ENCODE measurements around the gene SAYSD1.
A peak's percentile ranks its signal among the peaks of the same experiment; 100 is the strongest.

SAYSD1 gene

DNA sequence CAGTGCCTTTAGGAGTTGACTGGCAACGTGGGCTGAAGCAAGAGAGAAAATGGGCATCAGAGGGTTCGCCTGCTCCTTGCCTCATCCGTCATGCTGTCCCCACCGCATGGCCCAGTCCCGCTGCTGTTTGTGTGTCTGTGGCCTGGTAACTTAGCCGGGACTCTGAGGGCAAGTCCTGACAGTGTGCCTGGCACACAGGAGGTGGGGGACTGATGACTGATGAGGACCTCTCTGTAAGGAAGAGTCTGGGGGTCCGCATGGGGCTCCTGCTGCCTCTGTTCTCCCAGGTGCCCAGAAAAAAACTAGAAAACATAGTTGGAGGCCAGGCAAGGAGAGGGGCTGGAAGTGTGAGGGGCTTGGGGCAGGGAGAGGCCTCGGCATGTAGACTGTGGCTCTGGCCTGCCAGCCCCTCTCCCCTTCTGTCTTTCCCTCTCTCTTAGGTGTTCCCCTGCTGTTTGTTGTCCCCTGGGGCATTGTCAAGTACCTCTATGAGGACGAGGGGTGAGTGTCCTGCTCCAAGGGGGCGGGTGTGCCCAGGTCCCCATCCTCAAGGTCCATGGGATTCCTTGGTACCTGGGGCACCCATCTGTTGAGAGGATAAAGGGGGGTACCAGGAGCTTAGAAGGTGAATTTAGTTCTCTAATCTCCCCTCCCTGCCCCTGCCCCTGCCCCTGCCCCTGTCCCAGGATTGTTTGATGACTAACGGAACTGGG is 36.9 kb downstream of the SAYSD1 start:
- no peak for DNase-seq

DNA sequence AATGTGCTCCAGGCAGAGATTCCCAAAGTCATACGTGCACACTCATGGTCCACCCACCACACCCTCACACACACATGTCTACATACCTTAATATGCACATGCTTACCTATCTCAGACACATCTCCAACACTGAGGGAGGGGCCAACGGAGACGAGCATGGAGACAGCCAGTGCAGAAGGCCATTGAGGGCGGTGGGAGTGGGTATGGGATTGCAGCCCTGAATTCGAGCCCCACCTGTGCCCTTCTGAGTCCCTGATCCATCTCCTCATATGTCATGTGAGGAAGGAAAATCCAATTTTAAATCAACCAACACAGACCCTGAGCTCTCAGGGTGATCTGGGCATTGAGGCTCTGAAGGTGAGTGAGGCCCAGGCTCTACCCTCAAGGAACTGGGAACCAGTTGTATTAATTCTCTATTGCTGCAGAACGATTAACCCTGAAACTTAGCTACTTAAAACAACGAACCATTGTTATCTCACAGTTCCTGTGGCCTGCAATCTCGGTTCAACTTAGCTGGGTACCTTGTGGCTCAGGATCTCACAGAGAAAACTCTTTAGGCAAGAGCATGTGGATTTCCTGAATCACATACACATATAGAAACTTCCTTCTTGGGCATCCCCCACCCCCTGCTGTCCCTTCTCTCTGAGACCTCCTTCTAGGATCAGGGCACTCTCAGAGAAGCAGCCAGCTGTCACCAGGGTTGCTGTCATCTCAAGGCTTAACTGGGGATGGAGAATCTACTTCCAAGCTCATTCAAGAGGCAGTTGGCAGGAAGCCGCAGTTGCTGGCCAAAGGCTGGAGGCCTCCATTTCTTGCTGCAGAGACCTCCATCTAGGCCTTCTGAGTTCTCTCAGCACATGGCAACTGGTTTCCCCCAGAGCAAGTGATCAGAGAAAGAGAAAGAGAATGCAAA is 38.1 kb downstream of the SAYSD1 start:
- DNase-seq, result no peak

DNA sequence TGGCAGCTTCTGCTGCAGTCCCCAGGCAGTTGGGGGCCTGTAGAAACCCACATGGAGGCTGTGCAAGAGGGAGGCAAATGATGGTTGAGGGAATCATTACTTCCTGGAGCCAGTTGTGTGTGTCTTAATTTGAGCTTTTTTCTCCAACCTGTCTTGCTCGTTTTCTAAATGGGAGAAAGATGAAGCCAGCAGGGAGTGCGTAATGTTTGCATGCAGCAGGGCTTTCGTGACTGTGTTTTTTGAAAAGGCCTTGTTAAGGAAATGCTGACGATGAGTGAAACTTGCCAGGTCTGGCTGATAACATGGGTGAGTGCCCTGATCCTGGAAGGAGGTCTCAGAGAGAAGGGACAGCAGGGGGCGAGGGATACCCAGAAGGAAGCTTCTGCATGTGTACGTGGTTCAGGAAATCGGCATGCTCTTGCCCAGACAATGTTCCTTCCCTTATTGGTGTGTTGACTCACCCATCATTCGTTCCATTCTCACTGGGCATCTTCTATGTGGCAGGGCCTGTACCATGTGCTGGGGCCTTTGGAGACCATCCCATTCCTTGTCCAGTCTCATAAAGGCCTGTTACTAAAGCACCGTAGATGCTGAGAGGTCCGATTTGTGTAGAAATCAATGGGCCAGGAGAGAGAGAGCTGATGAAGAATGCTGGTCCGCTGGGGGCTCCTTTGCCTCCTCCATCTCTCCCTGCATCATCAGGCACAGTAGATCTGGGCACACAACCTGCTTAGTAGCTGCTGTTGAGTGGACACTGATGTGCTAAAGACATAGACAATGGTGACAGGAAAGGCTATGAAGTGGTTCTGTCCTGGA is 39.0 kb downstream of the SAYSD1 start:
- DNase-seq, result no peak

DNA sequence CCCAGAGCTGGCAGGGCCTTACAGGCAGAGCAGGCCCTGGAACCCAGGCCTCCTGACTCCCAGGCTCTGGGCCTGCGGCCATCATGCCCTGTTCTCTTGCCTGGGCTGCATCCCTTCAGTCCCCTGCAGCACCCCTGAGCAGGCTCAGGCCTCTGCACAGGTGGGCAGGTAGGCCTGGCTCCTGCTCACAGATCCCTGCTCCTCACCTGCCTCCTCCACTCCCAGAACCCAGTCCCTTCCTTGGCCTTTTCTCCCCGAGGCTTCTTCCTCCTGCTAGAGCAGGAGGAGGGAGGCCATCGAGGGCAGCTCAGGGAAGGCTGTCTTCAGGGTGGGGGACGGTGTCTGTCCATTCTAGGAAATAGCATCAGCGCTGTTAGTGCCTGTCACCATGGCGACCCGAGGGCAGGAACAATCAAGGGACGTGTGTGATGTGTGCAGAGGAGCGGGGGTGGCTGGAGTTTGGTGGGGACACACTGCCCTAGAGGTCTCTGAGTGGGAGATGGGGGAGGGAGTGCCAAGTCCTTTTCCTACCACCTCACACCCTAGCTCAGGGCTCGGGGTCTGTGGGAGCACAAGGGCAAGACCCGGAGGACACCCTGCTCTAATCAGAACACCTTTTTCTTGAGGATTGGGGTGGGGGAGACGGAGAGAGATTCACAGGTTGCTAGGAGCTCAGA is 39.8 kb downstream of the SAYSD1 start:
- no peak for DNase-seq

DNA sequence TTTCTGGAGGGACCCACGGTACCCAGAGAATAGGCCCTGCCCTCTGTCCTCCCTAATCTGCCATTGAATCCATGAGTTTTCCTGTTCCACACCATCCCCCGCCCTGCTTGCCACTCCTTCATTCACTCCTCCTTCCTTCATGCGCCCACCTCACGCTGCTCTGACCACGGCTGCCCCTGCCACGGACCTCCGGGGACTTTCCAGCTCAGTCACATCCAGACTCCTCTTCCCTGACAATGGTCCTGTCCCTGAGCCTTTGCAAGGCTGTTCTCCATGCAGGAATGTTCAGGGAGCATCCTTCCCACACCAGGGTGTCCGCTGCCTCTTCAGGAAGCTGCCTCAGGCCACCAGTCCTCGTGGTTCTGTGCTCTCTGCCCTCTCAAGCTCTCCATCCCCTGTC is 40.5 kb downstream of the SAYSD1 start:
- no peak for DNase-seq

DNA sequence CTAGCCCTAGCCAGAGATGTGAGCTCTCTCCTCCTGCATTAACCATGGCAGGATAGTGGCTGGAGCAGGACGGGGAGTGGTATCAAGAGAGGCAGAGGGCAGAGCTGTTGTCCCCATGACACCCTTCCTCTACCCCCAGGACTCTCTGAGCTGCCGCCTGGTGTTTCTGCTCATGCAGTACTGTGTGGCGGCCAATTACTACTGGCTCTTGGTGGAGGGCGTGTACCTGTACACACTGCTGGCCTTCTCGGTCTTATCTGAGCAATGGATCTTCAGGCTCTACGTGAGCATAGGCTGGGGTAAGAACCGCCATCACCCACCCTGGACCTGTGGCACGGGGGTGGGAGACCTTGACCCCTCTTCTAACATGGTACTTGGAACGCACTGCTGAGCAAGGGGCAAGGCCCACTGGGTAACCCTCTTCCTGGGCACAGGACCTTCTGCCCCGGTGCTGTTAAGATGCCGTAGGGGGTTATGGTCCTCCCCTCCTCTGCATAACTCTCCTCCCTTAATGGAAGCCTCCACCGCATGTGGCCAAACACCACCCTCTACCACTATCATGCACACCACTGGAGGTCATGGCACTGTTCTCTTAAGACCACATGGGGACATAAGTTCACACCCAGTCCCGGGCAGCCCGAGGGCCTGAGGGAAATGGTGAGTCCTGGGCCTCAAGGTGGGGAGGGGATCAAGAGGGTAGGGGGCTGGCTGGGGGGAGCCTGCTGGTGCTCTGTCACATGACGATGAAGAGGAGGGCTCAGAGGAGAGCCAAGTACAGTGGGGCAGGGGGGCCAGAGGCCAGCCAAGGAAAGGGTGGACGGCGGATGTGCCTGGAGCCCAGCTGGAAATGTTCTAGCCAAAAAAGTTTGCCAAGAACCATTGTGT is 41.3 kb downstream of the SAYSD1 start:
- no peak for DNase-seq

DNA sequence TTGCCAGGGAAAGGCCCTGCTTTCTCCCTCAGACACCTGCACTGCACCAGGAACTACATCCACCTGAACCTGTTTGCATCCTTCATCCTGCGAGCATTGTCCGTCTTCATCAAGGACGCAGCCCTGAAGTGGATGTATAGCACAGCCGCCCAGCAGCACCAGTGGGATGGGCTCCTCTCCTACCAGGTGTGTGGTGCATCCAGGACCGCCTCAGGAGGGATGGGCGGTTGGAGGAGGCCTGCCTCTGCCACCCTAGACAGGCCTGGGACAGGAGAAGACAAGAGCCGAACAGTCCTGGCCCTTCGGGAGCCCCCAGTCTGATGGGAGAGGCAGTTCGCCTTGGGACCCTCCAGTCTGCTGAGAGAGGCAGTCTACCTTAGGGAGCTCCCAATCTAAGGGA is 42.2 kb downstream of the SAYSD1 start:
- no peak for DNase-seq

DNA sequence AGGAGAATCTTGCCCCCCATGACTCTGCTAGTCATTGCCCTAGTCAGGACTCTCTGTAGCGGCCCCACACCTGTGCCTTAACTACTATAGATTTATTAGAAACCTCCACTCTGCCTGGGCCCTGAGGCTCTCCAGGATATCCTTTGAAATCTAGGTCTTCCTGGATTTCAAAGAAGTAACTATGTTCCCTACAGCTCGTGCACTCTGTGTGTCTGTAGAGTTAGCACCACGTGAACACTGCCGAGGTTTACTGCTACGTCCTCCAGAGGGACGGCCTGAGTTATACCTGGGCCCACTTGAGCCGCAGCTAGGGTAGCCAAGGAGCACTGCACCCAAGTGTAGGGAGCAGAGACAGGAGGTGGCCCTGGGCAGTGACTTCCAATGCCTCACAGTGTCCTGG is 46.6 kb downstream of the SAYSD1 start:
- DNase-seq, result no peak

DNA sequence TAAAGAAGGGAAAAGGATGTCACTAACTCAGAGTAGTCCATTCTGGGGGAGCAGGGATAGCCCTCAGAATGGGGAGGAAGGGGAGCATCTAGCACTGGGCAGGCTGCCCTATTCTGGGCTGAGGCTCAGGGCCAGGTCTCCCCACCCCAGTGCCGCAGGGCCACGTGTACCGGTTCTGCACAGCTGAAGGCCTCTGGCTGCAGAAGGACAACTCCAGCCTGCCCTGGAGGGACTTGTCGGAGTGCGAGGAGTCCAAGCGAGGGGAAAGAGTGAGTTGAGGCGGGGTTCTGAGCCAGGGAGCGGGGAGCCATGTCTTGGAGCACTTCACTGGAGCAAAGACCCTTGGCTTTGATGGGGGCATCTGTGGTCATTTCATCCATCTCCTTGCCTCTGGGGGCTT is 49.4 kb downstream of the SAYSD1 start:
- no peak for DNase-seq

DNA sequence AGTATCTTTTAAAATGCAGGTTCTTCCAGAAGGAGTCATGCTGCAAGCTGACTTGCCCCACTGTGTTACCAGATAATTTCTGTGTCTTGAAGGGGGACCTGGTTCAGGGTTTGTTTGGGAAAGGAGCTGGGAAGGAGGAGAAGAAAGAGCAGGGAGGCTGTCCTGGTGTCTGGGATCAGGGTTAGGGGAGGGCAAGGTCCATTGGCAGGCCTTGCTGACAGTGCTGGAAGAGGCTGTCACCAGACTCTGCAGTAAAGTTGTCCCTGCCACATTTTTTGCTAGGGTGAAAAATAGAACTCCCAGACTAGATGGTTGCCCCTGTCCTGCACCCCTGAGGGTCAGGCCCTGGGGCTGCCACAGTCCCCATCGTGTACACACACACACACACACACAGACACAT is 51.5 kb downstream of the SAYSD1 start:
- DNase-seq, result no peak

DNA sequence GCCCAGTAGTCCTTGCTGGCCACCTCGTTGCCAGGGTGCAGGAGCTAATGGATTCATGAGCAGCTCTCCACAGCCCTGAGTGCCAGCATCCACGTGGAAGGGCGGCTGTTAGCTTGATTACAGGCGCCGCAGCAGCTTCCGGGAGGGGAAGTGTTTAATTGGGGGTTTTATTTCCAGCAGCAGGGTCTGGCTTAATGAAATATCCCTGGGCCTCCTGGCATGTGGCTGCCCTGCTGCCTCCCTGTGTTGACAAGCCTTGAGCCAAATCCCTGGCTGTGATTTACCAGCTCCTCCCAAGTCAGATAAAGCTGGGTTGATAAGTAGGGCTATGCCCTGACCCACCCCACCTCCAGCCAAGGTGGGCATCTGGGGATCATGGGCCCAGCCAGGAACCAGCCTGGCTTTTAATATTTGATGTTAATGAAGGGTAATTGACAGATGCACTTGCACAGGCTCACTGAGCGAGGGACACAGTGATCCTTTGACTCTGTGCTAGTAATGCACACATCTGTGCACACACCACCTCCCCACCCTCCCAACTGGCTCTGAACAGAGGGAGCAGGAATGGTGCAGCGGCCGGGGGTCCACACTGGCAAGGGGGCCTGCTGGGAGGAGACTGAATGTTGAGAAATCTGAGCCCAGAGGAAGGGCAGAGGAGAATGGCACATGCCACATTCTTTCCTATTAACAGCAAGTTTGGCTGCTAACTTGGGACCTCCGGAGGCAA is 52.8 kb downstream of the SAYSD1 start:
- no peak for DNase-seq

DNA sequence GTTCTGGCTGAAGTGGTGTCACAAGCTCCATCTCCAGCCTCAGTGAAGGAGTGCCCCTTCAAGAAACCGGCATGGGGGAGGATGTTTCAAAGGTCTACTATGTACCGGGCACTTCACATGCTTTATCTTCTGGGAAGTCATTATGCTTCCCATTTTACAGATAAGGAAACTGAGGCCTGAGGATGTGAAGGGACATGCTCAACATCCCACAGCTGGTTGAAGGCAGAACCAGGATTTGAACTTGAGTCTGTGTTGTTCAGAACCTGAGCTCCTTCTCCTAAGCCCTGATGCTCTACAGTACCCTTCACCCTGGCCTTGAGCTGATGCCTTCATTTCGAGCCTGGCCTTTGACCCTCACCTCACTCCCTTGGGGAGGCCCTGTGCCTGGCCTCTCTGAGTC is 53.4 kb downstream of the SAYSD1 start:
- DNase-seq, result no peak

DNA sequence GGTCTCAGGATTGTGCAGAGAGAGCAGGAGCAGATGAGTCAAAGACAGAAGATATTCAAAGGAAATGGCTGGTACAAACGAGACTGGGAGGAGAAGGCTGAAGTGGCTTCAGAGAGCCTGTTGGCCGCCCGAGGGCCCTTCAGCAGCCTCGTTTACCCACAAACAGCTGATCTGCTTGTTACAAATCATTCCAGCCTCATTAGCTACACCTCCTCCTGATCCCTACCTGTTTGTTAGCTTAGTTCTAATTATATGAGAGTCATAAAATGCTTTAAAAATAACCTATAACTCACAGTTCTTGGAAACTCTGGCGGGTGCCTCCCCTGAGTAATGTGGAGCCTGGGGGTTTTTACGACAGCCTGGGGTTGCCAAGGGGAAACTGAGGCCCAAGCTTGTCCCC is 53.8 kb downstream of the SAYSD1 start:
- DNase-seq, result no peak

DNA sequence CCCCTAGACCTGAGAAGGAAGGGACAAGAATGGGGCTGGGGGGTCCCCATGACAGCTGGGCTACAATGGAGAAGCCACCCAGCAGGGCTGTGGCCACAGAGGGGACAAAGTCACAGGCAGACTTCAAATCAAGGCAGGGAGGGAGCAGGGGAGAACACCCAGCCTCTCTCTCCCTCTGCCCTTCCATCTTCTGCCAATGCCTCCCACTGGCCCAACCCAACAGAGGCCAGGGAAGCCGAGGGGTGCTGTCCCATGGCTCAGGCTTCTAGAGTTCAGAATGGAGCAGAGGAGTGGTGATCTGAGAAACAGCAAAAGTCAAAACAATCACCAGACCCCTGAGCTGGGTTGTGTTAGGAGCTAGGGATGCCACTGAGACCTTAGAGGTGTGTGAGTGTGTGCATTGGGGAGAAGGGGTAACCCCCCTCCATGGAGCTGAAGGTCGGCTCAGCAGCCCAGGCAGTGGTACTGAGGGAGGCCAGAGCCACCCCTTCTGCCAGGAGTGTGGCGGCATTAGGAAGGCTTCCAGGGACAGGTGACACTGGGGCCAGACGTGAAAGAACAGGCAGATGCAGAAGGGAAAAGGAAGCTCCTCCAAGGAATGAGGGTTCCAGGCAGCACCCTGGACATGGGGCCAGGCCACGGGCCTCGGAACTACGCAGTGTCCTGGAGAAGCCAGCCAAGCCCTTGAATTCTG is 54.4 kb downstream of the SAYSD1 start:
- no peak for DNase-seq

DNA sequence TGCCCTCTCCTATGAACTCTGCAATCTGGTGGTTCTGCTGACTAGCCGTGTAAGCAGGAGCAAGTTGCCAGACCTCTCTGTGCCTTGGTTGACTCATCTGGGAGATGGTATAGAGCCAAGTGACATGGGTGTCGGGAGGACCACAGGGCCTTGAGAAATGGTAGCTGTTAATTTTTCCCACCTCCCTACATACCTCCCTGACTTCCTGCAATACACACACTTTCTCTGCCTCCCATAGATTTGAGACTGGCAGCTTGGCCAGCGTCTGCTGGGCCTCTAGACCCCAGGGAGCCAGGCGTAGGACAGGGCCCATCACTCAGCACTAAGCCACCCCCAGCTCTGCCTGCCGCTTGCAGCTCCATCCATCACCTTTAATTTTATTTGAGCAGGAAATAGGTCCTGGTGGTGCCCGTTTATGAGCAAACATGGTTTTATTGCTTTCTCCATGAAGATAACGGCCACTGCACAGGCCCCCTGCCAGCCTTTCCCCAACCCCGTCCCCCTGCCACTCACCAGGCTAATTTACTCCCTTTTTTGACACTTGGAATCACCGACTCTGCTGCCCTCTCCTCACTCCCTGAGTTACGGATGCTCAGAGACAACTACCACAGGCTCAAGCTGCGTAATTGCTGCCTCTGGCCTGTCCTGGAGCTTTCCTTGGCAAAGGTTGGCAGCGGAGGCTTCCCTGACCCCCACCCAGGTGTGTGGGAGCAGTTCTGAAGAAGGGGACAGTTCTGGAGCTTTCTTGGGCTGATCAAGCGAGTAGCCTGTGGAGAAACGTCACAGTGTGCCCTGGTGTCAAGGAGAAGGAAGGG is 55.3 kb downstream of the SAYSD1 start:
- DNase-seq, result peak; percentile 1

DNA sequence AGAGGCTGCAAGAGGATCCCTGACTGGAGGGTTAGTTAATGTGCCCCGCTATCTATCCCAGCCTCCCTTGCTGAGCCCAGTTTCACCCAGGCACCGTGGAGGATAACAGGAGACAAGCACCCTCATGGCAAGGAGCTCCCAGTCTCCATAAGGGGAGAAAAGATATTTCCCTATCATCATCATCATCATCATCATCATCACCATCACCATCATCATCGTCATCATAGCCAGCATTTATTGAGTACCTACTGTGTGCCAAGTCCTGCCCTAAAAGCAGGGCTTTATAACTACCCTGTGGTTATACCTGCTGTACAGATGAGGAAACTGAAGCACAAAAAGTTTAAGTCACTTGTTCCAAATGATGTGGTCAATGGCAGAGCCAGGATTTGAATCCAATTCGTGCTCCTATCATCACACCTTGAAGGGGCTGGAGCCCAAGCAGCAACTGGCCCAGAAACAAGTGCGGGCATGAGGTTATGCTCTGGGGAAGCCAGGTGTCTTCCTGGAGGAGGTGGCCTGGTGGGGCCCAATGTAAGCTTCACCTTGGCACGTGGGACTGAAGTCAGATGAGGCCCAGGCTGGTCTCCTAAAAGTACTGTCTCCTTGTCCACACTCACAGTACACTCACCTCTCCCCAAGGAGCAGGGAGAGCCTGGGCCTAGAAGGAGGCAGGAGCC is 56.4 kb downstream of the SAYSD1 start:
- DNase-seq, result no peak

DNA sequence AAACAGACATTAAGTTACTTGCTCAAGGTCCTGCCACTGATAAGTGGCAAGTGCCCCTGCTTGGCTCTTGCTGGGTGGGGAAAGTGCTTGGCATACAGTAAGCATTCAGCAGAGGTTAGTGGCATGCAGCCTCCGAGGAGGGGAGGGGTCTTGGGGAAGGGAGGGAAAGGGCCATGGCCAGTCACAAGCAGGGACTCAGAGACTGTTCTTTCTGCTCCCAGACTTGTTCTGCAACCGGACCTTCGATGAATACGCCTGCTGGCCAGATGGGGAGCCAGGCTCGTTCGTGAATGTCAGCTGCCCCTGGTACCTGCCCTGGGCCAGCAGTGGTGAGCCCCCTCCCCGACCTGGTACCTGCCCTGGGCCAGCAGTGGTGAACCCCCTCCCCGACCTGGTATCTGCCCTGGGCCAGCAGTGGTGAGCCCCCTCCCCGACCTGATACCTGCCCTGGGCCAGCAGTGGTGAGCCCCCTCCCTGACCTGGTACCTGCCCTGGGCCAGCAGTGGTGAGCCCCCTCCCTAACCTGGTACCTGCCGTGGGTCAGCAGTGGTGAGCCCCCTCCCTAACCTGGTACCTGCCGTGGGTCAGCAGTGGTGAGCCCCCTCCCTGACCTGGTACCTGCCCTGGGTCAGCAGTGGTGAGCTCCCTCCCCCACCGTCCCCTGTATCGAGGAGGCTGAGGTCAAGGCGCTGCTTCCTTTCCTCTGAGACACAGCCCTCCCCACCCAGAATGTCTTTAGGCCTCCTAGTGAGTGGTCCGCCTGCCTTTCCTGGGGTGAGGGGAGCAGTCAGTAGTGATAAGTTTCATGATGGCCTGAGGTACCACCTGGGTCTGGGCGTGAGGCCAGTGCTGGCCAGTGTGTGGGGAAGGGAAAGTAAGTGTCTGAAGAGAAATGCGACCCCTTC is 57.5 kb downstream of the SAYSD1 start:
- no peak for DNase-seq

DNA sequence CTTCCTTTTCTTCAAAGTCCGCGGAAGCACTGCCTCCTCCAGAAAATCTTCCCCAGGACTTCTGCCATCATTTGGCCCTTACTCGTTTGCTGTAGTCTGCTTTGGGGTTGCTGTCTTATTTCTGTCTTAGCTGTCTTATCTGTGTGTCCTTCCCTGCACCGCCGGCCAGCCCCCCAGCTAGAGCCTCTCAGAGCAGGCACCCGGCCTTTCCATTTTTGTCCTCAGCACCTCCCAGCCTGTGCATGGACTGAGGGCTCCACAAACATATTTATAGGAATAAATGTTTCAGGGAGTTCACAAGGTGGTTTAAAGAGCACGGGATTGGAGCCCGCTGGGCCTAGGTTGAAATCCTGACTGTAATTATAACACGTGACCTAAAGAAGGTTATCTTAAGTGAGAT is 58.3 kb downstream of the SAYSD1 start:
- DNase-seq, result no peak
